Measurements from ENCODE around the gene CREB3L2. TPM values are rescaled to one million over a fixed set of nuclear protein-coding genes. Genes with fewer than 3 reads are reported as not detected.

Gene CREB3L2
- total and polyA plus RNA-seq, 2 experiments from 2014 or later: 37.6 to 38.3 TPM

DNA sequence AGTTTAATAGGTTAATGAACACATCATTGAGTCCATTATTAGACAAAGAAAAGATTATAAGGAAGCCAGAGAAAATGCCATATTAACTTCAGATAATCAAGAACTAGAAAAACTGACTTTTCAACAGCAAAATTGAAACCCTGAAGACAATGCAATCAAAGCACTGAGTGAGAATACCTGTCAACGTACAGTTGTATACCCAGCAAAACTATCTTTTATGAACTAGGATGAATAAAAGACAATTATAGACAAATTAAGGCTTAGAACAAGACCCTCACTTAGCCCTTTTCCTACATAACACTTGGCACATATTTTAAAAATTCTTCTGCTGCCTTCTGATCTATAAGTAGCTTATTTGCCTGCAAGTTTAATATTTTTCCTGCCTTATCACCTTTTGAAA, 136.1 kb downstream of the CREB3L2 start:
- no peak overlapping the region for H2AFZ ChIP-seq
- no peaks in the 10 kb centered on the region for H3K4me1 ChIP-seq (ENCODE audit: insufficient read depth)
- H3K36me3 ChIP-seq (replicated peaks; ENCODE audit: insufficient read depth, low read depth): no peaks in the 10 kb centered on the region
- H3K27ac ChIP-seq: no peak overlapping the region
- no peaks in the 10 kb centered on the region for H3K9me2 ChIP-seq (replicated peaks; ENCODE audit: insufficient read depth)
- 93% methylated on average over 1 of the region's 1 CpG for WGBS (ENCODE audit: low lambda C conversion rate, missing lambda C conversion rate)
- DNase-seq (ENCODE audit: low spot score): no peak
- H3K4me3 ChIP-seq: no peak overlapping the region
- TF ChIP-seq, protein P1, sequence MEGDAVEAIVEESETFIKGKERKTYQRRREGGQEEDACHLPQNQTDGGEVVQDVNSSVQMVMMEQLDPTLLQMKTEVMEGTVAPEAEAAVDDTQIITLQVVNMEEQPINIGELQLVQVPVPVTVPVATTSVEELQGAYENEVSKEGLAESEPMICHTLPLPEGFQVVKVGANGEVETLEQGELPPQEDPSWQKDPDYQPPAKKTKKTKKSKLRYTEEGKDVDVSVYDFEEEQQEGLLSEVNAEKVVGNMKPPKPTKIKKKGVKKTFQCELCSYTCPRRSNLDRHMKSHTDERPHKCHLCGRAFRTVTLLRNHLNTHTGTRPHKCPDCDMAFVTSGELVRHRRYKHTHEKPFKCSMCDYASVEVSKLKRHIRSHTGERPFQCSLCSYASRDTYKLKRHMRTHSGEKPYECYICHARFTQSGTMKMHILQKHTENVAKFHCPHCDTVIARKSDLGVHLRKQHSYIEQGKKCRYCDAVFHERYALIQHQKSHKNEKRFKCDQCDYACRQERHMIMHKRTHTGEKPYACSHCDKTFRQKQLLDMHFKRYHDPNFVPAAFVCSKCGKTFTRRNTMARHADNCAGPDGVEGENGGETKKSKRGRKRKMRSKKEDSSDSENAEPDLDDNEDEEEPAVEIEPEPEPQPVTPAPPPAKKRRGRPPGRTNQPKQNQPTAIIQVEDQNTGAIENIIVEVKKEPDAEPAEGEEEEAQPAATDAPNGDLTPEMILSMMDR (IDR thresholded peaks at IDR 0.05; ENCODE audit: poor library complexity): no peak
- TF ChIP-seq EZH2 (IDR thresholded peaks at IDR 0.05; ENCODE audit: borderline replicate concordance) (no peak), EZH2phosphoT487 (IDR thresholded peaks at IDR 0.05; ENCODE audit: low read depth, severe bottlenecking, unreplicated experiment) (no peak)
- no peaks in the 10 kb centered on the region for H4K20me1 ChIP-seq (ENCODE audit: insufficient read depth, poor library complexity, severe bottlenecking)
- no peaks in the 10 kb centered on the region for H3K79me2 ChIP-seq
- H3K4me2 ChIP-seq: no peak overlapping the region
- H3K27me3 ChIP-seq: no peaks in the 10 kb centered on the region
- H3K9me3 ChIP-seq (ENCODE audit: low read depth): peaks cover 5% of the 10 kb centered on the region

DNA sequence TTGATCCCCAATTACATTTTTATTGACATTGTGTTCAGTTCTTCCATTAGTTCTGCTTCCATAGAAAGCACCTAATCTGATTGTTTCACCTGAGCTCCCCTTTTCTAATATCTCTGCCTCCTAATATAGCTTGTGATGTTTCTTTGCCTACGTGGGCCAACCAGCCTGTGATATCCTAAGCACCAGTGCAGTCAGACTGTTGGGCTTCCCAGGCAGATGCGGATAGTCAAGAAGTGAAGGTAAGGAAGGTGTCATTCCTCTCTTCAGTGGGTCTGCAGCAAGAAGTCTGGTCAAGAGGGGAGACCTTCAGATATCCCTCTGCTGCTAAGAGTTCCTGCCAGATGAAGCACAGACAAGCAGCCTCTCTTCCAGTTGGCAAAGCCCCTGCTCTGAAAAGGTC, 138.9 kb downstream of the CREB3L2 start:
- TF ChIP-seq EZH2phosphoT487 (IDR thresholded peaks at IDR 0.05; ENCODE audit: low read depth, severe bottlenecking, unreplicated experiment) (no peak), EZH2 (IDR thresholded peaks at IDR 0.05; ENCODE audit: borderline replicate concordance) (no peak)
- TF ChIP-seq, protein P1 (IDR thresholded peaks at IDR 0.05; ENCODE audit: poor library complexity): no peak
- H3K4me3 ChIP-seq: no peak overlapping the region
- no peaks in the 10 kb centered on the region for H3K36me3 ChIP-seq (replicated peaks; ENCODE audit: insufficient read depth, low read depth)
- no peak for DNase-seq (ENCODE audit: low spot score)
- no peaks in the 10 kb centered on the region for H3K4me1 ChIP-seq (ENCODE audit: insufficient read depth)
- H3K9me3 ChIP-seq (ENCODE audit: low read depth): peaks cover 5% of the 10 kb centered on the region
- no peak overlapping the region for H3K27ac ChIP-seq
- no peaks in the 10 kb centered on the region for H3K9me2 ChIP-seq (replicated peaks; ENCODE audit: insufficient read depth)
- no peaks in the 10 kb centered on the region for H4K20me1 ChIP-seq (ENCODE audit: insufficient read depth, poor library complexity, severe bottlenecking)
- H2AFZ ChIP-seq: no peak overlapping the region
- no peaks in the 10 kb centered on the region for H3K79me2 ChIP-seq
- WGBS (ENCODE audit: low lambda C conversion rate, missing lambda C conversion rate): 96% methylated on average over 2 of the region's 2 CpGs
- no peak overlapping the region for H3K4me2 ChIP-seq
- H3K27me3 ChIP-seq: no peaks in the 10 kb centered on the region

GRCh38 chr7:137862358-137862757, 139.5 kb downstream of the CREB3L2 start:
- Histone ChIP-seq H3K79me2 (no peaks in the 10 kb centered on the region), H3K9me2 (replicated peaks; ENCODE audit: insufficient read depth) (no peaks in the 10 kb centered on the region), H3K4me1 (ENCODE audit: insufficient read depth) (no peaks in the 10 kb centered on the region), H3K36me3 (replicated peaks; ENCODE audit: insufficient read depth, low read depth) (no peaks in the 10 kb centered on the region), H3K27me3 (no peaks in the 10 kb centered on the region), H3K27ac (no peak overlapping the region), H2AFZ (no peak overlapping the region), H3K9me3 (ENCODE audit: low read depth) (peaks cover 5% of the 10 kb centered on the region), H3K4me3 (no peak overlapping the region), H3K4me2 (no peak overlapping the region), H4K20me1 (ENCODE audit: insufficient read depth, poor library complexity, severe bottlenecking) (no peaks in the 10 kb centered on the region)
- WGBS (ENCODE audit: low lambda C conversion rate, missing lambda C conversion rate): 82% methylated on average over 4 of the region's 4 CpGs
- no peak for DNase-seq (ENCODE audit: low spot score)
- TF ChIP-seq EZH2phosphoT487 (IDR thresholded peaks at IDR 0.05; ENCODE audit: low read depth, severe bottlenecking, unreplicated experiment): no peak
- TF ChIP-seq EZH2 (IDR thresholded peaks at IDR 0.05; ENCODE audit: borderline replicate concordance): no peak
- TF ChIP-seq, protein P1 (IDR thresholded peaks at IDR 0.05; ENCODE audit: poor library complexity): no peak

- Histone ChIP-seq H3K36me3 (replicated peaks; ENCODE audit: insufficient read depth, low read depth) (no peaks in the 10 kb centered on the region), H3K9me2 (replicated peaks; ENCODE audit: insufficient read depth) (no peaks in the 10 kb centered on the region)
- WGBS (ENCODE audit: low lambda C conversion rate, missing lambda C conversion rate): 99% methylated on average over 2 of the region's 2 CpGs
Measured at GRCh38 chr7:137860542-137860941, 141.3 kb downstream of the CREB3L2 start.

More at GRCh38 chr7:137860542-137860941, 141.3 kb downstream of the CREB3L2 start:
- Histone ChIP-seq H3K9me3 (ENCODE audit: low read depth) (no peaks in the 10 kb centered on the region), H3K27ac (no peak overlapping the region), H3K4me2 (no peak overlapping the region), H3K27me3 (no peaks in the 10 kb centered on the region), H3K4me1 (ENCODE audit: insufficient read depth) (no peaks in the 10 kb centered on the region), H4K20me1 (ENCODE audit: insufficient read depth, poor library complexity, severe bottlenecking) (no peaks in the 10 kb centered on the region), H3K79me2 (no peaks in the 10 kb centered on the region), H3K4me3 (no peak overlapping the region), H2AFZ (no peak overlapping the region)
- no peak for DNase-seq (ENCODE audit: low spot score)
- TF ChIP-seq EZH2phosphoT487 (IDR thresholded peaks at IDR 0.05; ENCODE audit: low read depth, severe bottlenecking, unreplicated experiment) (no peak), EZH2 (IDR thresholded peaks at IDR 0.05; ENCODE audit: borderline replicate concordance) (no peak)
- TF ChIP-seq, protein P1 (IDR thresholded peaks at IDR 0.05; ENCODE audit: poor library complexity): no peak

Data from hepatocyte (in vitro differentiated cells).